A673 (cell line): ENCODE data around the gene ALB.

ENCODE experiments used
- CTCF ChIP-seq: fragments of 300-800, 200-600 bp; sonication (generic); conservative IDR thresholded peaks from 2 replicates; pipeline ENCODE4 v1.5.1; 2017; ENCODE audit warnings: low read depth, mild to moderate bottlenecking, antibody characterized with exemption, low read length, moderate library complexity, mixed read lengths
- EZH2 ChIP-seq: fragments of 200-600 bp; sonication (generic); IDR thresholded peaks from 2 replicates; pipeline ENCODE4 v1.6.1; 2017; ENCODE audit warnings: borderline replicate concordance, low read depth, mild to moderate bottlenecking, mixed read lengths, antibody characterized with exemption, low read length; ENCODE audit not compliant: poor library complexity, severe bottlenecking

- TF ChIP-seq CTCF (no peak), EZH2 (no peak)
Observed at GRCh38 chr4:73405138-73405537, 1.1 kb downstream of the ALB start.
